T-helper 2 cell treated with Interferon-gamma antibody and Interleukin-4, amounts not matched to agents 5 μg/mL and 100 μg/mL, for 36 hours (primary cell): ENCODE measurements around the gene ZIC4.

Experiments
- DNase-seq: peaks from one replicate; pipeline ENCODE4 v3.0.0; 2021; ENCODE audit warnings: low spot score
- H3K27ac Mint-ChIP-seq: one replicate; pipeline ENCODE4 v1.8.0; 2021; ENCODE audit warnings: mild to moderate bottlenecking, mixed read lengths
- H3K27me3 Mint-ChIP-seq: one replicate; pipeline ENCODE4 v1.8.0; 2021; ENCODE audit warnings: low read depth, mixed read lengths
- H3K36me3 Mint-ChIP-seq: one replicate; pipeline ENCODE4 v1.8.0; 2021; ENCODE audit warnings: low read depth, mixed read lengths
- H3K4me1 Mint-ChIP-seq: one replicate; pipeline ENCODE4 v1.8.0; 2021; ENCODE audit warnings: low read depth, mixed read lengths
- H3K4me3 Mint-ChIP-seq: one replicate; pipeline ENCODE4 v1.8.0; 2022; ENCODE audit warnings: mild to moderate bottlenecking, moderate library complexity, mixed read lengths
- H3K9me3 Mint-ChIP-seq: one replicate; pipeline ENCODE4 v1.8.0; 2021; ENCODE audit warnings: mixed read lengths

The ZIC4 gene

GRCh38 chr3:147369231-147369630, 37.1 kb downstream of the ZIC4 start:
- Mint-ChIP-seq H3K9me3 (no peaks in the 10 kb centered on the region), H3K27ac (no peak overlapping the region), H3K27me3 (peaks cover 70% of the 10 kb centered on the region), H3K36me3 (no peaks in the 10 kb centered on the region), H3K4me1 (no peaks in the 10 kb centered on the region), H3K4me3 (no peak overlapping the region)
- no peak for DNase-seq

GRCh38 chr3:147368561-147369221, 37.7 kb downstream of the ZIC4 start:
- H3K4me3 Mint-ChIP-seq = no peak overlapping the region
- no peaks in the 10 kb centered on the region for H3K9me3 Mint-ChIP-seq
- no peak overlapping the region for H3K27ac Mint-ChIP-seq
- no peaks in the 10 kb centered on the region for H3K4me1 Mint-ChIP-seq
- H3K27me3 Mint-ChIP-seq = peaks cover 66% of the 10 kb centered on the region
- DNase-seq = no peak
- no peaks in the 10 kb centered on the region for H3K36me3 Mint-ChIP-seq

GRCh38 chr3:147368151-147368550, 38.2 kb downstream of the ZIC4 start:
- no peak for DNase-seq
- Mint-ChIP-seq H3K4me1 (no peaks in the 10 kb centered on the region), H3K4me3 (no peak overlapping the region), H3K27ac (no peak overlapping the region), H3K27me3 (peaks cover 61% of the 10 kb centered on the region), H3K9me3 (no peaks in the 10 kb centered on the region), H3K36me3 (no peaks in the 10 kb centered on the region)

GRCh38 chr3:147367676-147368075, 38.7 kb downstream of the ZIC4 start:
- no peak for DNase-seq
- Mint-ChIP-seq H3K36me3 (no peaks in the 10 kb centered on the region), H3K9me3 (no peaks in the 10 kb centered on the region), H3K4me1 (no peaks in the 10 kb centered on the region), H3K27me3 (peaks cover 56% of the 10 kb centered on the region), H3K4me3 (no peak overlapping the region), H3K27ac (no peak overlapping the region)

- Mint-ChIP-seq H3K4me3 (no peak overlapping the region), H3K36me3 (no peaks in the 10 kb centered on the region), H3K27ac (no peak overlapping the region), H3K27me3 (peaks cover 52% of the 10 kb centered on the region), H3K9me3 (no peaks in the 10 kb centered on the region), H3K4me1 (peaks cover 2% of the 10 kb centered on the region)
- no peak for DNase-seq
Observed at GRCh38 chr3:147365196-147366115, 40.9 kb downstream of the ZIC4 start.

- H3K4me3 Mint-ChIP-seq = no peak overlapping the region
- no peak for DNase-seq
- H3K27ac Mint-ChIP-seq = no peak overlapping the region
- H3K9me3 Mint-ChIP-seq = no peaks in the 10 kb centered on the region
- peaks cover 52% of the 10 kb centered on the region for H3K27me3 Mint-ChIP-seq
- peaks cover 2% of the 10 kb centered on the region for H3K4me1 Mint-ChIP-seq
- no peaks in the 10 kb centered on the region for H3K36me3 Mint-ChIP-seq
Observed at GRCh38 chr3:147364771-147365170, 41.6 kb downstream of the ZIC4 start.

- Mint-ChIP-seq H3K27ac (no peak overlapping the region), H3K36me3 (no peaks in the 10 kb centered on the region), H3K4me1 (peaks cover 2% of the 10 kb centered on the region), H3K9me3 (no peaks in the 10 kb centered on the region), H3K27me3 (peaks cover 61% of the 10 kb centered on the region), H3K4me3 (no peak overlapping the region)
- peak; percentile 6 for DNase-seq
Observed at GRCh38 chr3:147361454-147362420, 44.6 kb downstream of the ZIC4 start.

GRCh38 chr3:147360646-147361453, 45.5 kb downstream of the ZIC4 start:
- no peak for DNase-seq
- Mint-ChIP-seq H3K27ac (no peak overlapping the region), H3K27me3 (peaks cover 70% of the 10 kb centered on the region), H3K9me3 (no peaks in the 10 kb centered on the region), H3K4me1 (peaks cover 2% of the 10 kb centered on the region), H3K36me3 (no peaks in the 10 kb centered on the region), H3K4me3 (no peak overlapping the region)

- peaks cover 73% of the 10 kb centered on the region for H3K27me3 Mint-ChIP-seq
- no peaks in the 10 kb centered on the region for H3K9me3 Mint-ChIP-seq
- peaks cover 2% of the 10 kb centered on the region for H3K4me1 Mint-ChIP-seq
- H3K36me3 Mint-ChIP-seq = no peaks in the 10 kb centered on the region
- H3K27ac Mint-ChIP-seq = no peak overlapping the region
- H3K4me3 Mint-ChIP-seq = no peak overlapping the region
- no peak for DNase-seq
Observed at GRCh38 chr3:147360051-147360439, 46.3 kb downstream of the ZIC4 start.

GRCh38 chr3:147359177-147360050, 46.9 kb downstream of the ZIC4 start:
- H3K9me3 Mint-ChIP-seq = no peaks in the 10 kb centered on the region
- peaks cover 2% of the 10 kb centered on the region for H3K4me1 Mint-ChIP-seq
- DNase-seq = no peak
- H3K4me3 Mint-ChIP-seq = no peak overlapping the region
- H3K27me3 Mint-ChIP-seq = peaks cover 75% of the 10 kb centered on the region
- H3K27ac Mint-ChIP-seq = no peak overlapping the region
- H3K36me3 Mint-ChIP-seq = no peaks in the 10 kb centered on the region

- Mint-ChIP-seq H3K4me1 (peaks cover 2% of the 10 kb centered on the region), H3K27ac (no peak overlapping the region), H3K4me3 (no peak overlapping the region), H3K9me3 (no peaks in the 10 kb centered on the region), H3K27me3 (peaks cover 79% of the 10 kb centered on the region), H3K36me3 (no peaks in the 10 kb centered on the region)
- no peak for DNase-seq
Observed at GRCh38 chr3:147358144-147358992, 48.0 kb downstream of the ZIC4 start.
